NCI-H128 (cell line): ENCODE measurements around the gene RARRES1.
"Not testable (repeated sequence)": the region's sequence is repeated elsewhere in the genome, so short reads cannot be mapped to it uniquely, and the experiment has no call there.

ENCODE experiments used
- DNase-seq: peaks from one replicate; lab custom pipeline; 2025; ENCODE audit not compliant: unreplicated experiment; lab: John Stamatoyannopoulos, UW

RARRES1 gene

GRCh38 chr3:158700559-158700958 lies 31.7 kb downstream of the RARRES1 start:
- DNase-seq: no peak

GRCh38 chr3:158696618-158697017 lies 35.6 kb downstream of the RARRES1 start:
- no peak for DNase-seq

GRCh38 chr3:158693866-158694456 lies 38.3 kb downstream of the RARRES1 start:
- not testable (repeated sequence) for DNase-seq

- no peak for DNase-seq
Measured at GRCh38 chr3:158685159-158685558, 47.1 kb downstream of the RARRES1 start.

GRCh38 chr3:158683230-158683962 lies 48.9 kb downstream of the RARRES1 start:
- DNase-seq: no peak

GRCh38 chr3:158680861-158681260 lies 51.4 kb downstream of the RARRES1 start:
- DNase-seq: no peak

GRCh38 chr3:158679547-158680000 lies 52.7 kb downstream of the RARRES1 start:
- DNase-seq: no peak

- DNase-seq: no peak
Measured at GRCh38 chr3:158678687-158679086, 53.6 kb downstream of the RARRES1 start.

GRCh38 chr3:158672215-158673176 lies 59.8 kb downstream of the RARRES1 start, which contains the start of gene LXN:
TSS of gene LXN (minus strand) at chr3:158672648. CDS start at chr3:158672478, 170 bp downstream.
- no peak for DNase-seq

GRCh38 chr3:158671821-158672214 lies 60.4 kb downstream of the RARRES1 start:
- DNase-seq: no peak

- DNase-seq: no peak
Measured at GRCh38 chr3:158668506-158668905, 63.8 kb downstream of the RARRES1 start.

- DNase-seq: no peak
Measured at GRCh38 chr3:158666416-158666815, 65.8 kb downstream of the RARRES1 start.

GRCh38 chr3:158663832-158664231 lies 68.4 kb downstream of the RARRES1 start:
- no peak for DNase-seq

GRCh38 chr3:158663246-158663645 lies 69.0 kb downstream of the RARRES1 start:
- DNase-seq: no peak

GRCh38 chr3:158660711-158661110 lies 71.5 kb downstream of the RARRES1 start:
- no peak for DNase-seq

GRCh38 chr3:158659454-158660237 lies 72.6 kb downstream of the RARRES1 start:
- no peak for DNase-seq

- no peak for DNase-seq
Measured at GRCh38 chr3:158658889-158659288, 73.4 kb downstream of the RARRES1 start.

- DNase-seq: no peak
Measured at GRCh38 chr3:158652463-158652862, 79.8 kb downstream of the RARRES1 start.

- no peak for DNase-seq
Measured at GRCh38 chr3:158651192-158651591, 81.1 kb downstream of the RARRES1 start.

- DNase-seq: no peak
Measured at GRCh38 chr3:158649791-158650190, 82.5 kb downstream of the RARRES1 start.
